ENCODE data around the gene JAZF1. TPM values are rescaled to one million over a fixed set of nuclear protein-coding genes. Genes with fewer than 3 reads are reported as not detected.

JAZF1 gene
- total and polyA plus RNA-seq, 10 of the 15 experiments (the other 5 are each of a cell fraction or from before 2014, with no cell fraction given), result 0.04 to 0.82 (median 0.15) TPM; not detected in 3

DNA sequence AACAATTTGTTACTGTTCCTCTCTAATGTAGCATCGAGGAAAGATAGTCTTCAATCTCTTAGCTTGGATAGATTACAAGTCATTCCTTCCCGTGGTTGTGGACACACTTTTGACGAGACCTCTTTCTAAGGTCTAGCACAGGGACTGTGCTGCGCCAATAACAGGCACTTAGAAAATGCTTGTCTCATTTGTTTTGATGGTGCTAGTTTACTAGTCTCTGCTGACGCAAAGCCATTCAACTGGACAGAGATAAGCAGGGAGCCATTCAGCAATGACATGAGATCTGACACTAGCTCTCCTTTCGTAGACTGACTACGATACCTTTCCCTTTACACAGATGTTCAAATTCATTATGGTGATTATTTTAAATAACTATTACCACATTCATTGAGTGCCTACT lies 6.4 kb upstream of the JAZF1 start:
- no peak overlapping the region for H3K27ac ChIP-seq (ENCODE audit: control insufficient read depth, insufficient read depth)
- ChIA-PET POLR2A (no interaction called here), RAD21 (ENCODE audit: unreplicated experiment) (no interaction called here), SMC1A (ENCODE audit: uncharacterized antibody, unreplicated experiment) (interaction anchor here (1.4 kb wide), 1 partner anchor 31 kb away, joined by 4 read pairs; no protein-coding TSS in a partner anchor), CTCF (no interaction called here)
- intact Hi-C loops (cut with micrococcal nuclease; ENCODE audit: unreplicated experiment), result no loop called here
- H3K36me3 ChIP-seq (ENCODE audit: control insufficient read depth in 2 of 2, insufficient read depth in 2 of 2, low read length in 1 of 2), result no peaks in the 10 kb centered on the region
- ATAC-seq (no peak), FAIRE-seq (no peak), DNase-seq (ENCODE audit: low read depth, low spot score) (no peak)
- no peaks in the 10 kb centered on the region for H3K79me2 ChIP-seq (ENCODE audit: control insufficient read depth, insufficient read depth, low read length)
- no peak overlapping the region for H3K4me2 ChIP-seq (ENCODE audit: control insufficient read depth, insufficient read depth)
- in situ Hi-C loops (cut with MboI), result no loop called here
- H3K9ac ChIP-seq (ENCODE audit: control insufficient read depth, insufficient read depth, low read length), result no peak overlapping the region
- H4K20me1 ChIP-seq (ENCODE audit: control insufficient read depth, insufficient read depth), result no peaks in the 10 kb centered on the region
- H3K27me3 ChIP-seq (replicated peaks in 1 of 2; ENCODE audit: control insufficient read depth in 2 of 2, insufficient read depth in 2 of 2, low read length in 1 of 2), result peaks cover 3 to 10% of the 10 kb centered on the region in 2 experiments; a peak in 3 of 4 replicates
- no peaks in the 10 kb centered on the region for H3K9me3 ChIP-seq (replicated peaks; ENCODE audit: control insufficient read depth, insufficient read depth, low read length)
- H3K4me1 ChIP-seq (ENCODE audit: control insufficient read depth, insufficient read depth, low read length), result no peaks in the 10 kb centered on the region
- H2AFZ ChIP-seq (ENCODE audit: control insufficient read depth, low read depth, low read length), result no peak overlapping the region
- TF ChIP-seq PAX5 (IDR thresholded peaks at IDR 0.05; ENCODE audit: borderline replicate concordance, low read depth, low read length) (no peak), RB1 (IDR thresholded peaks at IDR 0.05; ENCODE audit: borderline replicate concordance) (no peak)
- TF ChIP-seq, protein P1, sequence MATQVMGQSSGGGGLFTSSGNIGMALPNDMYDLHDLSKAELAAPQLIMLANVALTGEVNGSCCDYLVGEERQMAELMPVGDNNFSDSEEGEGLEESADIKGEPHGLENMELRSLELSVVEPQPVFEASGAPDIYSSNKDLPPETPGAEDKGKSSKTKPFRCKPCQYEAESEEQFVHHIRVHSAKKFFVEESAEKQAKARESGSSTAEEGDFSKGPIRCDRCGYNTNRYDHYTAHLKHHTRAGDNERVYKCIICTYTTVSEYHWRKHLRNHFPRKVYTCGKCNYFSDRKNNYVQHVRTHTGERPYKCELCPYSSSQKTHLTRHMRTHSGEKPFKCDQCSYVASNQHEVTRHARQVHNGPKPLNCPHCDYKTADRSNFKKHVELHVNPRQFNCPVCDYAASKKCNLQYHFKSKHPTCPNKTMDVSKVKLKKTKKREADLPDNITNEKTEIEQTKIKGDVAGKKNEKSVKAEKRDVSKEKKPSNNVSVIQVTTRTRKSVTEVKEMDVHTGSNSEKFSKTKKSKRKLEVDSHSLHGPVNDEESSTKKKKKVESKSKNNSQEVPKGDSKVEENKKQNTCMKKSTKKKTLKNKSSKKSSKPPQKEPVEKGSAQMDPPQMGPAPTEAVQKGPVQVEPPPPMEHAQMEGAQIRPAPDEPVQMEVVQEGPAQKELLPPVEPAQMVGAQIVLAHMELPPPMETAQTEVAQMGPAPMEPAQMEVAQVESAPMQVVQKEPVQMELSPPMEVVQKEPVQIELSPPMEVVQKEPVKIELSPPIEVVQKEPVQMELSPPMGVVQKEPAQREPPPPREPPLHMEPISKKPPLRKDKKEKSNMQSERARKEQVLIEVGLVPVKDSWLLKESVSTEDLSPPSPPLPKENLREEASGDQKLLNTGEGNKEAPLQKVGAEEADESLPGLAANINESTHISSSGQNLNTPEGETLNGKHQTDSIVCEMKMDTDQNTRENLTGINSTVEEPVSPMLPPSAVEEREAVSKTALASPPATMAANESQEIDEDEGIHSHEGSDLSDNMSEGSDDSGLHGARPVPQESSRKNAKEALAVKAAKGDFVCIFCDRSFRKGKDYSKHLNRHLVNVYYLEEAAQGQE (IDR thresholded peaks at IDR 0.05; ENCODE audit: low read depth, low read length), result no peak
- WGBS (ENCODE audit: insufficient coverage, insufficient replicate concordance, low lambda C conversion rate, missing lambda C conversion rate), result 54% methylated on average over 7 of the region's 7 CpGs
- no peak overlapping the region for H3K4me3 ChIP-seq
- no TSS peak for BruUV-seq (replicated peaks)

DNA sequence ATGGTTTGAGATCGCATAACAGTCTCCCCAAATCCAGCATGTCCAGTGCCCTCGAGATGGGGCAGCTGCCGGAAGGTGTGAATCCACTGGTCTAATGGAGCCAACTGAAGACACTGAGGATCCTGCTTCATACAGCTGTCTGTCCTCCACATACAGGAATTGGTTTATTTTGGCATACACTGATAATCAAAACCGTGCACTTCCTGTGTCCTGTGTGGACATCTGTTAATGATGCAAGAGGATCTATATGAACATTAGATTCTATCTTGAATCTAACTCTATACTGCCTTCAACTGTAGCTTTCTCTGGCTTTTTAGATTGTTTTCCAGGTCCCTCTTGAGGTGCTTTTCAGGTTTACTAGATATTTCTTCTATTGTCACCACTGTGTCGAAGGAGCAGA lies 3.0 kb upstream of the JAZF1 start:
- RAD21 ChIA-PET (ENCODE audit: unreplicated experiment), result no interaction called here
- BruUV-seq (replicated peaks), result no TSS peak
- DNase-seq (ENCODE audit: low read depth, low spot score), result no peak

More for the DNA sequence above, 3.0 kb upstream of the JAZF1 start:
- H3K4me1 ChIP-seq (ENCODE audit: control insufficient read depth, insufficient read depth, low read length), result peaks cover 5% of the 10 kb centered on the region; the same call in 1 of the 2 replicates
- no peak overlapping the region for H3K4me3 ChIP-seq
- in situ Hi-C loops (cut with MboI), result no loop called here
- CTCF ChIA-PET, result interaction anchor here (1.6 kb wide), 1 partner anchor 113 kb away, joined by 3 read pairs; no protein-coding TSS in a partner anchor
- peaks cover 3 to 6% of the 10 kb centered on the region in 2 experiments; a peak in 3 of 4 replicates for H3K27me3 ChIP-seq (replicated peaks in 1 of 2; ENCODE audit: control insufficient read depth in 2 of 2, insufficient read depth in 2 of 2, low read length in 1 of 2)
- SMC1A ChIA-PET (ENCODE audit: uncharacterized antibody, unreplicated experiment), result interaction anchor here (1.0 kb wide), 1 partner anchor 16 kb away, joined by 3 read pairs; no protein-coding TSS in a partner anchor
- WGBS (ENCODE audit: insufficient coverage, insufficient replicate concordance, low lambda C conversion rate, missing lambda C conversion rate), result 35% methylated on average over 5 of the region's 5 CpGs
- no peaks in the 10 kb centered on the region for H3K36me3 ChIP-seq (ENCODE audit: control insufficient read depth in 2 of 2, insufficient read depth in 2 of 2, low read length in 1 of 2)
- H2AFZ ChIP-seq (ENCODE audit: control insufficient read depth, low read depth, low read length), result no peak overlapping the region
- no peak for ATAC-seq
- H4K20me1 ChIP-seq (ENCODE audit: control insufficient read depth, insufficient read depth), result no peaks in the 10 kb centered on the region
- FAIRE-seq, result no peak
- no peak overlapping the region for H3K4me2 ChIP-seq (ENCODE audit: control insufficient read depth, insufficient read depth)
- no peaks in the 10 kb centered on the region for H3K79me2 ChIP-seq (ENCODE audit: control insufficient read depth, insufficient read depth, low read length)
- H3K9ac ChIP-seq (ENCODE audit: control insufficient read depth, insufficient read depth, low read length), result no peak overlapping the region
- POLR2A ChIA-PET, result no interaction called here
- H3K9me3 ChIP-seq (replicated peaks; ENCODE audit: control insufficient read depth, insufficient read depth, low read length), result no peaks in the 10 kb centered on the region
- H3K27ac ChIP-seq (ENCODE audit: control insufficient read depth, insufficient read depth), result no peak overlapping the region
- intact Hi-C loops (cut with micrococcal nuclease; ENCODE audit: unreplicated experiment), result no loop called here
- no peak for TF ChIP-seq ZNF24 (IDR thresholded peaks at IDR 0.05)
